ENCODE measurements around the gene SRD5A1.

Gene SRD5A1

DNA sequence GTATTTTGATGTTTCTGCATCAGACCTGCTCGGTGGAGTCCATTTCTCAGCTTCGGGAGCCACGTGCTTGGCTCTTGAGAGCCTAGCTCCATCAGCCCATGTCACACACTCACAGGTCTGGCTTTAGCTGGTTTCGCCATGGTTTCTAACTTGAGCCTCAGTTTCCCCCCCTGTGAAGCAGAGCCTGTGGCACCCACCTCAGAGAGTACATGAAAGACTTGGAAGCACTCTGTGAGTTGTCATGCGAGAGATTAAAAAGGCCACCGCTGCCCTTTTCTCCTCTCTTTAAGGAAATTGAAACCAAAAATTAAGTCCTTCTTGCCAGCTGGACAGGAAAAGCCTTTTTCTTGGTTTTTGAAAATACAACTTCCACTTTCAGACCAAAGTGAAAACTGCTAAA is 88.8 kb downstream of the SRD5A1 start:
- no peak overlapping the region for H3K27ac ChIP-seq (ENCODE audit: low read depth, low read length)
- H3K4ac ChIP-seq (ENCODE audit: low read depth, low read length): no peak overlapping the region
- H3K4me3 ChIP-seq (ENCODE audit: low read length): no peak overlapping the region
- no peaks in the 10 kb centered on the region for H3K36me3 ChIP-seq (ENCODE audit: control insufficient read depth, insufficient read depth, low read length)
- peaks cover 85% of the 10 kb centered on the region for H3K79me2 ChIP-seq (ENCODE audit: control insufficient read depth, insufficient read depth, low read length)
- H3K23ac ChIP-seq (ENCODE audit: low read length): no peak overlapping the region
- no peak overlapping the region for H4K5ac ChIP-seq (ENCODE audit: low read length)
- H3K18ac ChIP-seq (ENCODE audit: low read length): no peak overlapping the region
- H3K9ac ChIP-seq (ENCODE audit: low read length): no peak overlapping the region
- no peaks in the 10 kb centered on the region for H3K4me1 ChIP-seq (ENCODE audit: control insufficient read depth, low read depth, low read length)
- H4K8ac ChIP-seq (ENCODE audit: low read depth, low read length): no peak overlapping the region
- H2BK15ac ChIP-seq (replicated peaks; ENCODE audit: low read depth): no peak overlapping the region
- no peak overlapping the region for H2BK120ac ChIP-seq (ENCODE audit: low read depth, low read length)
- H2BK5ac ChIP-seq (ENCODE audit: low read length): no peak overlapping the region
- H3K56ac ChIP-seq (ENCODE audit: low read length): no peak overlapping the region
- no peak for DNase-seq
- H2AK5ac ChIP-seq (ENCODE audit: low read length): no peak overlapping the region
- H3K4me2 ChIP-seq (ENCODE audit: low read length): no peak overlapping the region
- peaks cover 53% of the 10 kb centered on the region for H3K79me1 ChIP-seq (ENCODE audit: low read length)
- no peaks in the 10 kb centered on the region for H3K27me3 ChIP-seq (ENCODE audit: insufficient read depth, low read length, poor library complexity)
- no CpG with 5 or more reads among the region's 6 CpGs for WGBS (ENCODE audit: extremely low coverage, insufficient coverage, low lambda C conversion rate)

DNA sequence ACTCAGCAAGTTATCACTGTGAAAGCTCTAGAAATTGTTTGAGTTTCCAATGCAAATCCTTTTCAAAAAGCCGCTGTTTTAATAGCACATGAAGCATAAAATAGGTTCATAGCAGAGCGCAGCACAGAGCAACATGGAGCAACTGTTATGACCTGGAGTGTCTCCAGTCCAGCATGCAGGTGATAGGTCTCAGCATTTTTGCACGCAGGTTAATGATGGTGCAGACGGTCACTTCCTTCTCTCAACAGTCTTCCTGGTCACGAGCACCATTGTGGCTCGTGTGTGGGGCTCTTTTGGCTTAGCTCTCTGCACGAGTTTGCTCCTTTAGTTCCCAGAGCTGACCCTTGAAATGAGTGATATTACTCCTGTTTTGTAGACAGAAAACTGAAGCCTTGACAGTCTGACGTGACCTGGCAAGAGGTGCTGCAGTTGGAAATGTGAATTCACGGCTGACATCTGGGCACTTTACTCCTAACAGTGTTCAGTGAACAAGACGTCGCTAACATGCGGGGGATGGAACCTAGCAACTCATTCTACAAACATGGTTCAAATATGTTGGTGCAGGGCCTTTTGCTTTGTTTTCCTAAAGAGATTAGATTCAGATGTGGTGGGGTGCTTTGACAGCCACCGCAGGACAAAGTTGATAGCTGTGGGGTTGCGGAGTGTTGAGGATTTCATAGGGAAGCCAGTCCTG is 90.0 kb downstream of the SRD5A1 start:
- no peak overlapping the region for H3K18ac ChIP-seq (ENCODE audit: low read length)
- H3K36me3 ChIP-seq (ENCODE audit: control insufficient read depth, insufficient read depth, low read length): no peaks in the 10 kb centered on the region
- no CpG with 5 or more reads among the region's 14 CpGs for WGBS (ENCODE audit: extremely low coverage, insufficient coverage, low lambda C conversion rate)

DNA sequence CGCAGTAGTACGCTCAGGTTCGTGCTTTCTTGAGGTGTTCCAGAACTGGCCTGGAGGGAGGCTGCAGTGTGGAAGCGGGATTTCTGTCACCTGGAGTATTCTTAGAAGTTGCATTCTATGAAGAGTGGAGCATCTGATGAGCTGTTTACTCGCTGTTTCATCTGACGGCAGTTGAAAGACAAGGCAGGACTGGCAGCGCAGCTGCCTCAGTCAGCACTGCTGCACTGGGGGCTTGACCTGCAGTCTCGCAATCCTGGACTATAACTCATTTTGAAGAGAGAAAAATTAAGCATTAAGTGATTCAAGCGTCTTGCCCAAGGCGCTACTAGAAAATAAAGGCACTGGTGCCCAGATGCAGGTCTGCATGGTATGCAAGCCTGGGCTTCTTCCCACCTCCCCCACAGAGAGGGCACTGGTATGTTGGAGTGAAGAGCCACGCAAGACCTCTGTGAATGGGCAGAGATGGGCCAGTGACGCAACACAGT is 90.6 kb downstream of the SRD5A1 start:
- Histone ChIP-seq H3K56ac (ENCODE audit: low read length) (no peak overlapping the region), H2AK5ac (ENCODE audit: low read length) (no peak overlapping the region), H4K8ac (ENCODE audit: low read depth, low read length) (no peak overlapping the region), H3K9ac (ENCODE audit: low read length) (no peak overlapping the region), H3K27ac (ENCODE audit: low read depth, low read length) (no peak overlapping the region), H4K5ac (ENCODE audit: low read length) (no peak overlapping the region), H3K36me3 (ENCODE audit: control insufficient read depth, insufficient read depth, low read length) (no peaks in the 10 kb centered on the region), H2BK5ac (ENCODE audit: low read length) (no peak overlapping the region), H3K18ac (ENCODE audit: low read length) (no peak overlapping the region), H3K4me3 (ENCODE audit: low read length) (no peak overlapping the region), H2BK15ac (replicated peaks; ENCODE audit: low read depth) (no peak overlapping the region), H3K4ac (ENCODE audit: low read depth, low read length) (no peak overlapping the region), H3K27me3 (ENCODE audit: insufficient read depth, low read length, poor library complexity) (no peaks in the 10 kb centered on the region), H3K4me2 (ENCODE audit: low read length) (no peak overlapping the region), H3K4me1 (ENCODE audit: control insufficient read depth, low read depth, low read length) (no peaks in the 10 kb centered on the region), H3K23ac (ENCODE audit: low read length) (no peak overlapping the region), H3K79me2 (ENCODE audit: control insufficient read depth, insufficient read depth, low read length) (peaks cover 81% of the 10 kb centered on the region), H3K79me1 (ENCODE audit: low read length) (peaks cover 50% of the 10 kb centered on the region), H2BK120ac (ENCODE audit: low read depth, low read length) (no peak overlapping the region)
- whole genome bisulfite sequencing (ENCODE audit: extremely low coverage, insufficient coverage, low lambda C conversion rate): no CpG with 5 or more reads among the region's 12 CpGs
- no peak for DNase-seq

More for the DNA sequence above, 90.0 kb downstream of the SRD5A1 start:
- Histone ChIP-seq H3K79me1 (ENCODE audit: low read length) (peaks cover 53% of the 10 kb centered on the region), H3K4me2 (ENCODE audit: low read length) (no peak overlapping the region), H4K5ac (ENCODE audit: low read length) (no peak overlapping the region), H3K27me3 (ENCODE audit: insufficient read depth, low read length, poor library complexity) (no peaks in the 10 kb centered on the region), H3K4me1 (ENCODE audit: control insufficient read depth, low read depth, low read length) (no peaks in the 10 kb centered on the region), H3K9ac (ENCODE audit: low read length) (no peak overlapping the region), H4K8ac (ENCODE audit: low read depth, low read length) (no peak overlapping the region), H3K56ac (ENCODE audit: low read length) (no peak overlapping the region), H3K27ac (ENCODE audit: low read depth, low read length) (no peak overlapping the region), H3K4ac (ENCODE audit: low read depth, low read length) (no peak overlapping the region), H2BK15ac (replicated peaks; ENCODE audit: low read depth) (no peak overlapping the region), H2BK5ac (ENCODE audit: low read length) (no peak overlapping the region), H2BK120ac (ENCODE audit: low read depth, low read length) (no peak overlapping the region), H2AK5ac (ENCODE audit: low read length) (no peak overlapping the region), H3K23ac (ENCODE audit: low read length) (no peak overlapping the region), H3K79me2 (ENCODE audit: control insufficient read depth, insufficient read depth, low read length) (peaks cover 84% of the 10 kb centered on the region), H3K4me3 (ENCODE audit: low read length) (no peak overlapping the region)
- DNase-seq: no peak
